IgD-negative memory B cell (primary cell): ENCODE data around the gene KCNH5. TPM values are rescaled to one million over a fixed set of nuclear protein-coding genes. Genes with fewer than 3 reads are reported as not detected.

ENCODE experiments used
- H3K27ac Mint-ChIP-seq, 3 donors: one replicate each; pipeline ENCODE4 v1.8.0; 2020 to 2022; ENCODE audit warnings: mild to moderate bottlenecking in 3 of 3, mixed read lengths in 3 of 3, moderate library complexity in 1 of 3
- H3K27me3 Mint-ChIP-seq: one replicate; pipeline ENCODE4 v1.8.0; 2021; ENCODE audit warnings: mixed read lengths
- H3K36me3 Mint-ChIP-seq: one replicate; pipeline ENCODE4 v1.8.0; 2020; ENCODE audit warnings: mild to moderate bottlenecking, mixed read lengths
- H3K4me1 Mint-ChIP-seq, 3 donors: one replicate each; pipeline ENCODE4 v1.8.0; 2020 to 2022; ENCODE audit warnings: mixed read lengths in 3 of 3, mild to moderate bottlenecking in 1 of 3
- H3K4me3 Mint-ChIP-seq, 4 donors: one replicate each; pipeline ENCODE4 v1.8.0; 2020 to 2022; ENCODE audit warnings: mild to moderate bottlenecking in 4 of 4, mixed read lengths in 4 of 4, moderate library complexity in 3 of 4
- H3K9me3 Mint-ChIP-seq, 3 donors: one replicate each; pipeline ENCODE4 v1.8.0; 2020 to 2021; ENCODE audit warnings: mixed read lengths in 3 of 3, mild to moderate bottlenecking in 1 of 3
- polyA plus RNA-seq: library from polyadenylated mRNA; unstranded; fragments of 300-500 nt; fragmentation: Illumina TruSeq; gene quantifications from one replicate; pipeline ENCODE4 v1.2.3, GENCODE V29; 2021

Gene KCNH5
- polyA plus RNA-seq, 1 donor from 2014 or later, result not detected

DNA sequence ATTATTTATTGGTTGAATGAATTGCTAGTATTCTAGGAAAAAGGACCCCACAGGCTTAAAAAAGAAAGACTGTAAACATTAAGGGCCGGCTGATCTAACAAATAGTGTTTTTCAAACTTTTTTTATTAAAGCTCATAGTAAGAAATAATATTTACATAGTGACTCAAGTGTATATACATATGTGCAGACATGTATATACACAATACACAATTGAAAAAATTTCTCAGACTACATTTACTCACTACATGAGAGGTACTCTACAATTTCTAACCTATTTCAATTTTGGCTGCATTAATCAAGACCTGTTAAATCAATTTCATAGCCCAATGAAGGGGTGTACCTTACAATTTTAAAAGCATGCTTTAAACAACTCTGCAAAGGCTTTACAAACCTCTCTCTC, 17.5 kb downstream of the KCNH5 start:
- Mint-ChIP-seq H3K27me3 (no peaks in the 10 kb centered on the region), H3K4me3 (no peak overlapping the region), H3K27ac (no peak overlapping the region), H3K9me3 (peaks cover 2 to 7% (median 2%) of the 10 kb centered on the region in 3 donors), H3K36me3 (no peaks in the 10 kb centered on the region), H3K4me1 (no peaks in the 10 kb centered on the region)

DNA sequence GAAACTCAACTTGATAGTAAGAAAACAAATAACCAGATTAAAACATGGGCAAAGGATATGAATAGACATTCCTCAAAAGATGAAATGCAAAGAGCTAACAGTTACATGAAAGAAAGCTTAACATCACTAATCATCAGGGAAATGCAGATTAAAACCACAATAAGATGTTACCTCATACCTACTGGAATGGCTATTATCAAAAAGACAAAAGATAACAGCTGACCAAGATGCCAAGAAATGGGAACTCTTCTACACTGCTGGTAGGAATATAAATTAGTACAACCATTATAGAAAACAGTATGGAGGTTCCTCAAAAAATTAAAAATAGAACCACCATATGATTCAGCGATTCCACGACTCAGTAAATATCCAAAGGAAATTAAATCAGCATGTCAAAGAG, 18.8 kb downstream of the KCNH5 start:
- Mint-ChIP-seq H3K9me3 (peaks cover 2 to 7% (median 2%) of the 10 kb centered on the region in 3 donors), H3K27me3 (no peaks in the 10 kb centered on the region), H3K4me3 (no peak overlapping the region), H3K4me1 (no peaks in the 10 kb centered on the region), H3K36me3 (no peaks in the 10 kb centered on the region), H3K27ac (no peak overlapping the region)

DNA sequence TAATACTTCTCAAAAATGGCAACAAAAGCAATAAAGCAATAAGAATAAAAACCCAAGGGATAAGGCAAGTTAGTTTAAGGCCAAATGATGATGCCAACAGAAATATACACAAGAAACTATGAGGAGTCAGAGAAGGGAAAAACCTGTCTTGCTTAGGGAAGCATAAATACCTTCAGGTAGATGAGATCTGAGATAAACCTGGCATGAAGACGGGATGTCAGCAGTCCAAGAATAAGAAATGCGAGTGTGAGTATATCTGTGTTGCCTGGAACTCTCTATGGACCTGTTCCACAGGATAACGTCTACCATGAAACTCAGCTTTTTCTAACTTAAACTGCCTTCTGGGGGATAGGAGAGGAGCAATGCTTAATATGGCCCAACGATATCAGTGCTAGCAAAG, 30.6 kb downstream of the KCNH5 start:
- H3K27me3 Mint-ChIP-seq, result no peaks in the 10 kb centered on the region
- no peak overlapping the region for H3K4me3 Mint-ChIP-seq
- H3K4me1 Mint-ChIP-seq, result no peaks in the 10 kb centered on the region
- H3K27ac Mint-ChIP-seq, result no peak overlapping the region
- peaks cover 1 to 3% (median 3%) of the 10 kb centered on the region in 3 donors for H3K9me3 Mint-ChIP-seq
- H3K36me3 Mint-ChIP-seq, result no peaks in the 10 kb centered on the region

DNA sequence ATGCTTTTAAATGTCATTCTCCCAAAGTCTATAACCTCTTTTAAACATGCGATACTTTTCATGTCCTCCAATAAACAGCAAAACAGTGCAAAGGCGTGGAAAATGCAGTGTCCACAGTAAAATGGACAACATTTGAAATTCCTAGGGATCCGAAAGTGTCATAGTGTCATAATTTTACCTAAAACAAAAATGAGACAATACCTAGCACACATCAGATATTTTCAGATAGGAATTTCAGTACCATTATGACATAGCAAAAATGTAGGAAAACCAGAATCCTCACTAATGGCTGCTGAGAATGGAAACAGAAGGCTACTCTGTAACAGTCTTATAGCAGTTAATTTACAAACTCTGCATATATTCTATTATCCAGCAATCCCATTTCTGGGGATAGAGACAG, 33.1 kb downstream of the KCNH5 start:
- H3K36me3 Mint-ChIP-seq, result no peaks in the 10 kb centered on the region
- H3K4me3 Mint-ChIP-seq, result no peak overlapping the region
- H3K4me1 Mint-ChIP-seq, result no peaks in the 10 kb centered on the region

DNA sequence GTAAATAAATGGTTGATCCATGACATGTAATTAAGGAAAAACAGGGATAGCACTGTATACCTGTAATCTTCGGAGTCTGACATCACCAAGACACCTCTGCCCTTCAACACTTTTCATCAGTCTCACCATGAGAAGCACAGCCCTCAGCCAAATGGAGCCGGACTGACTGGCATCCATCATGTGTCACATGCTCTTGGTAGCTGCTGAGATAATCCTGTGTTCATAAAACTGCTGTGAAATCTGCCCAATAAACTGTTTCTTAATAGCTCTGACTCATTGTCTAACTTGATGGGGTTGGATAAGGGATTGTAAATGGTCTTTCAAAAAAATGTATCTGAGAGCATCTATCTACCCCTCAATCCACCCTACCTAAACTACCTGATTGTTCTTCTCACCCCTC, 33.6 kb downstream of the KCNH5 start:
- no peaks in the 10 kb centered on the region for H3K4me1 Mint-ChIP-seq

More for the DNA sequence above, 33.1 kb downstream of the KCNH5 start:
- Mint-ChIP-seq H3K27me3 (no peaks in the 10 kb centered on the region), H3K9me3 (peaks cover 1 to 3% (median 3%) of the 10 kb centered on the region in 3 donors), H3K27ac (no peak overlapping the region)

DNA sequence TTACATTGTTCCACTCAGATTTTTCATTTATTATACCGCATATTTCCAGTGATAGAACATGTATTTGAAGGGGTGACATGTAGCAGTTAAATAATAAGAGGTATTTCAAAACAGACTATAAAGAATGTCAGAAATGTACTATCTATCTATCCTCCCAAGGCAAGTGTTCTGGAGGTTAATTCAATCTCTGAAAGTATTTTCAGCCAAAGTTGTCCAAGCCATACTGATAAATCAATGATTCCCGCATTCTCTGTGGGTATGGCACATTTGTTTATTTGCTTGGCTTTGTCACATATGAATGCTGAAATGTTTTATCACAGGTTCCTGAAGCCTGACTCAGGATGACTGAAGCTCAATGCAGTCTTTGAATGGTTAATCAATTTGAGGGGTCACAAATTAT, 35.8 kb downstream of the KCNH5 start:
- Mint-ChIP-seq H3K4me1 (no peaks in the 10 kb centered on the region), H3K27me3 (no peaks in the 10 kb centered on the region), H3K9me3 (peaks cover 0 to 3% (median 2%) of the 10 kb centered on the region in 3 donors)

More for the DNA sequence above, 33.6 kb downstream of the KCNH5 start:
- no peak overlapping the region for H3K27ac Mint-ChIP-seq
- H3K9me3 Mint-ChIP-seq, result peaks cover under 1 to 3% (median 3%) of the 10 kb centered on the region in 3 donors
- no peaks in the 10 kb centered on the region for H3K27me3 Mint-ChIP-seq
- H3K4me3 Mint-ChIP-seq, result no peak overlapping the region
- H3K36me3 Mint-ChIP-seq, result no peaks in the 10 kb centered on the region

DNA sequence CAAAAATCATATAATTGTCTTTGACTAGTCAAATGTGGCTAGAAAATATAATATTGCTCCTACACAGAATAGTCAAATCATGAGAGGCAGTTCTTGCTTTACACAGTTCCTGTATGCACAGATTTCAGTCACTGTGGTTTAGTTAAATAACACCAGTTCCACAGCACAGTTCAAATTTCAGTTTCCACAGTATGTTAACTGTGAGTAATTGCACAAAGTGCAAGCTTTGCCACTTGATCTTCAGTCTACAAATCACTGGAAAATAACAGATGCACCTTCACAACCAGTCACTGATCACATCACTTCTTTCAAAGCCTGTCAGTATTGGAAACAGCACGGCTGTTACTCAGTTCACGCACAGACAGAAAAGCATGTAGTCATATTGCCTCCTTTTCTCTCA, 38.7 kb downstream of the KCNH5 start:
- peak overlapping the region in 1 of 3 donors; percentile 26 for H3K27ac Mint-ChIP-seq
- no peak overlapping the region for H3K4me3 Mint-ChIP-seq
- H3K27me3 Mint-ChIP-seq, result no peaks in the 10 kb centered on the region
- no peaks in the 10 kb centered on the region for H3K36me3 Mint-ChIP-seq
- no peaks in the 10 kb centered on the region for H3K9me3 Mint-ChIP-seq
- H3K4me1 Mint-ChIP-seq, result no peaks in the 10 kb centered on the region

More for the DNA sequence above, 35.8 kb downstream of the KCNH5 start:
- Mint-ChIP-seq H3K4me3 (no peak overlapping the region), H3K36me3 (no peaks in the 10 kb centered on the region), H3K27ac (no peak overlapping the region)

DNA sequence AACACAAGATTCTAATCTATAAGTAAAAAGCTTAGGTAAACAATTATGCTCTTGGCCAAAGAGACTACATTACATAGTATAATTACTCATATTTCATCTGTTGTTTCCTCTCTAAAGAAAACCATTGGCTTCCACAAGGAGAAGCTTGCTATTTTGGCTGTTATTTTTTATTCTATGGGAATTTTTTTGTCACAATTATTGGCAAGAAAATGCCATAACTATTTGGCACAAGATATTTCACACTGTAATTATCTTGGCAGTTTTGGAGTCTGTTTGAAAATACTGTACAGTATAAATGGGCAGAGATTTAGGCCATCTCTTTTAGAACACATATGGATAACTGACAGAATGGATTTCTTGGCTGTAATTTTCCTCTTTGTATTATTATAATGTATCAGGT, 51.2 kb downstream of the KCNH5 start:
- H3K9me3 Mint-ChIP-seq, result peaks cover 2 to 18% (median 4%) of the 10 kb centered on the region in 3 donors
- peaks cover 2% of the 10 kb centered on the region for H3K36me3 Mint-ChIP-seq
- H3K27me3 Mint-ChIP-seq, result no peaks in the 10 kb centered on the region
- no peak overlapping the region for H3K27ac Mint-ChIP-seq
- no peaks in the 10 kb centered on the region for H3K4me1 Mint-ChIP-seq
- no peak overlapping the region for H3K4me3 Mint-ChIP-seq

DNA sequence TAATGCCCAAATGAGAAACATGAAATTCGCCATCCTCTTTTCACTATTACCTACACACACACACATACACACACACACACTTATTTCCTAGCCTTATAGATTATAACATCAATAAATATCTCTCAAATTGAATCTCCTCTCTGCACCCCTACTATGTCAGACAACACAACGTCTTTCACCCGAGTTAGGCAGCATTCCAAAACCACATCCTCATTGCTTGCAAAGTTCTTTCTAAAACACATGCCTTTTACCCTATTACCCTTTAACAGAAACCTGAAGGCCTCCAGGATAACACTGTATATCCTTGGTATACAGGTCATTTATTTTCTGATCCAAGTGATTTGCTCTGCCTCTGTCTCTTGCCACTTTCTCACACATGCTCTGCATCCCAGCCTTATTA, 56.3 kb downstream of the KCNH5 start:
- peaks cover 0 to 2% (median 0%) of the 10 kb centered on the region in 3 donors for H3K4me1 Mint-ChIP-seq
- H3K36me3 Mint-ChIP-seq, result peaks cover 2% of the 10 kb centered on the region
- no peaks in the 10 kb centered on the region for H3K27me3 Mint-ChIP-seq
- H3K9me3 Mint-ChIP-seq, result peaks cover 0 to 10% (median 1%) of the 10 kb centered on the region in 3 donors
- no peak overlapping the region for H3K27ac Mint-ChIP-seq
- H3K4me3 Mint-ChIP-seq, result no peak overlapping the region

DNA sequence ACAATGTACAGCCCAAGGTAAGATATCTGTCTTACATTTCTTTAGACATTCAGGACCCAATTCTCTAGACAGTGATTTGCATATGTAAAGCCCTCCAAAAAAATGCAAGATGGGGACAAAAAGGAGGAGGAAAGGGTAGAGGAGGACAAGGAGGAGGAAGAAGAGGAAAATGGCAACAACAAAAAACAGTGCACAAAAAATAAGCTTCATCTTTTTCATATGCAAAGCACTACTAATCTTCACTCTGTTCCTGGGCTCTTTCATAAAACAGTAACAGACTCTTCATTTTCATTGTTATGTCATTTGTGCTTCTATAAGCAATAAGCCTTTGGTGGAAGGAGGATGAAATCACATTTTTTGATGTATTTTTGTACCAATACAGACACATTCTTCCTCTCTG, 61.4 kb downstream of the KCNH5 start:
- Mint-ChIP-seq H3K27ac (no peak overlapping the region), H3K4me1 (peaks cover 0 to 2% (median 0%) of the 10 kb centered on the region in 3 donors), H3K27me3 (no peaks in the 10 kb centered on the region), H3K4me3 (peak overlapping the region in 1 of 4 donors; percentile 19), H3K9me3 (peaks cover 3 to 6% (median 5%) of the 10 kb centered on the region in 3 donors), H3K36me3 (no peaks in the 10 kb centered on the region)

DNA sequence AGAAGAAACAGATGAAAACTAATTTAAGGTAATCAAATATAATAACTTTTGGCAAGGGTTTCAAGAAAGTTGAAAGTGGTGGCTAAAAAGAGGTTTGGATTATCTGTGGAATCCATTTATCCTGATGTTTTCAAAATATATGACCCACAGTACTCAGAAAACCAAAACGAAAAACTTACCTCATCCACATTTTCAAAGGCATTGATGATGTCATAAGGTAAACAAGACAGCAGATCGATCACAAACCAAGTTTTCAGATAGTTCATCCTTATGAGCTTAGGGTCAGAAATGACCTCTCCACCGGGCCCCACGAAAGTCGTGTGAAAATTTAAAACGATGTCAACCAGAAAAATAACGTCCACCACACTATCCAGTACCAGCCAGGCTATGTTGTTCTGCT, 64.6 kb downstream of the KCNH5 start:
- Mint-ChIP-seq H3K4me3 (no peak overlapping the region), H3K4me1 (no peaks in the 10 kb centered on the region), H3K27ac (no peak overlapping the region), H3K36me3 (no peaks in the 10 kb centered on the region), H3K9me3 (peaks cover 0 to 6% (median 5%) of the 10 kb centered on the region in 3 donors), H3K27me3 (no peaks in the 10 kb centered on the region)

DNA sequence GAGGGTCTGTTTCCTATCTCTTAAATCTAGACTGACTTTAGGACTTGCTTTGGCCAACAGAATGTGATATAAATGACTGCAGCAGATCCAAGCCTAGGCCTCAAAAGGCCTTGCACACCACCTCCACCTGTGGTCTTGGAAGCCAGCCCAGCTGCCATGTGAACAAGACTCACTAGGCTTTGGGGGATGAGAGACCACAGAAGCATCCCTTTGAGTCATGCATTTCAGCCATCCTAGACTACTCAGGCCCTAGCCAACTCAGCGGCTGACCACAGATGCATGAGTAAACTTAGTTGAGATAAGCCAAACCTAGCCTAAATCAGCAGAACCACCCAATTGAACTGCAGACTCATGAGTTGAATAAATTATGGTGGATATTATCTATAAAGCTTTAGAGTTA, 87.7 kb downstream of the KCNH5 start:
- peaks cover 0 to 5% (median 0%) of the 10 kb centered on the region in 3 donors for H3K9me3 Mint-ChIP-seq
- no peaks in the 10 kb centered on the region for H3K4me1 Mint-ChIP-seq
- H3K36me3 Mint-ChIP-seq, result no peaks in the 10 kb centered on the region
- H3K27me3 Mint-ChIP-seq, result peaks cover 2% of the 10 kb centered on the region
- H3K27ac Mint-ChIP-seq, result no peak overlapping the region
- H3K4me3 Mint-ChIP-seq, result no peak overlapping the region

DNA sequence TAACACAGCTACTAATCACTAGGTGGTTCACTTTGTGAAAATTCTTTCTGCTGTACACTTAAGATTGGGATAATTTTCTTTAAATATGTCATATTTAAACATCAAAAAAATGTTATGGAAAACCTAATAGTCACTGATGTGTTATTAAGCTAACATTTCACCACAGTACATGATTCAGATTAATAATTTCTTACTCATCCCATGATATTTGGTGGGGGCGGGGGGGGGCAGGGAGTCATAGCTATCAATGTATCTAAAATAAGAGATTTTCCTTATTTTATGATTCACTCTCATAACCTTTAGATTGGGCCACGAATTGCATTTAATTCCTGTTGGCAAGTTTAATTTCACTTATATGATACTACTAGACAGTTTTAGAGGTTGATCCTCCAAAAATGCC, 88.8 kb downstream of the KCNH5 start:
- Mint-ChIP-seq H3K27me3 (peaks cover 2% of the 10 kb centered on the region), H3K4me3 (no peak overlapping the region), H3K27ac (no peak overlapping the region), H3K36me3 (no peaks in the 10 kb centered on the region), H3K4me1 (no peaks in the 10 kb centered on the region), H3K9me3 (peaks cover 0 to 1% (median 0%) of the 10 kb centered on the region in 3 donors)

DNA sequence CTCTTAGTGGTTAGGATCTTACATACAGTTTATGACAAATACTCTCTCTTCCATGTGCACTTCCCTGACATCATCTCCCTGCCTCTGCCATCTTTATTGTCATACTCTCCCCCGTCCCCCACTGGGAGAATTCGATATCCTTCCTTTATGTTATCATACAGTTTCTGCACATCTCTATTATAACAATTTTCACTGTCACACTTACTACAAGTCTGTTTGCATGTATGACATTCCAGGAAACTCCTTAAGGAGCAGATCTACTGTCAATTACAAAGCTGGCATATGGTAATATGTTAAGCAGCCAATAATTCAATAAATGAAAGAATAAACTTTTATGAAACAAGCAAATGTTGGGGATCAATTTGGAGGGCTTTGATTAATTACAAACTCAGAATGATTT, 91.1 kb downstream of the KCNH5 start:
- H3K9me3 Mint-ChIP-seq, result no peaks in the 10 kb centered on the region
- no peak overlapping the region for H3K27ac Mint-ChIP-seq
- H3K36me3 Mint-ChIP-seq, result no peaks in the 10 kb centered on the region
- no peak overlapping the region for H3K4me3 Mint-ChIP-seq
- peaks cover 2% of the 10 kb centered on the region for H3K27me3 Mint-ChIP-seq
- no peaks in the 10 kb centered on the region for H3K4me1 Mint-ChIP-seq

DNA sequence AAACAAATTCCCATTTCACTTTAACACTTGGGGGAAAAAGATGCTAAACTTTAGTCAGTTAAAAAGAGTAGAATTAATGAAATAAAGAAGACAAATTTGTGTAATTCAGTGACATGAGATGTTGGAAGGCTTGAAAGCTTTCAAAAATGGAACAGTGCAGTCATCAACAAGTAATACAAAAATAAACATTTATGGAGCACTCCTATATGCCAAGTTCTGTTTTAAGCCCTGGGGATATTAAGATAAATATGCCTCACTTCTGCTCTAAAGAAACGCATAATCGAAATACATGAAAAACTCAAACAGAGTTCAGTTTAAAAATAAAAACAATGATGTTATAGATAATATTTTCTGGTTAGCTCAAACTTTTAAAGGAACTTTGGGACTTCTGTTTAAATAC, 93.0 kb downstream of the KCNH5 start:
- no peaks in the 10 kb centered on the region for H3K36me3 Mint-ChIP-seq
- H3K27me3 Mint-ChIP-seq, result peaks cover 2% of the 10 kb centered on the region
- H3K9me3 Mint-ChIP-seq, result no peaks in the 10 kb centered on the region
- no peak overlapping the region for H3K4me3 Mint-ChIP-seq
- H3K4me1 Mint-ChIP-seq, result no peaks in the 10 kb centered on the region
- H3K27ac Mint-ChIP-seq, result no peak overlapping the region

DNA sequence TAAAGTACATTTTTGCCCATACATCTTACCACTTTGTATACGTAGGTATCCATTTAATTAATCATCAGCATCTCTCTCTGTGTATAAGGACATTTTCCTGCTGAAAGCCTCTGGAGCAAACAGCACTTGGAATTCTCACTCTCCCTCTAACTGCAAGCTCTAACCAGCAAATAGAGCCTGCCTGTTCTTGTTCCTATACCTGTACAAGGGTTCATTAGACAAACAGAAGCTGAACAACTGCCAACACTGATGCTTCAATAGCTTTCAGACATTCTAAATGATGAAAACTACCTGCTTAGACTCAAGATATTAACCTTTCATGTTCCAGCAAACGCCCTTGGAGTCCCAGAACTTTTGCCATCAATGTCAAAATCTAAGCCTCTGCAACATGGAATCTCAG, 98.0 kb downstream of the KCNH5 start:
- no peaks in the 10 kb centered on the region for H3K36me3 Mint-ChIP-seq
- no peak overlapping the region for H3K27ac Mint-ChIP-seq
- no peaks in the 10 kb centered on the region for H3K4me1 Mint-ChIP-seq
- no peaks in the 10 kb centered on the region for H3K27me3 Mint-ChIP-seq
- no peaks in the 10 kb centered on the region for H3K9me3 Mint-ChIP-seq
- H3K4me3 Mint-ChIP-seq, result no peak overlapping the region

DNA sequence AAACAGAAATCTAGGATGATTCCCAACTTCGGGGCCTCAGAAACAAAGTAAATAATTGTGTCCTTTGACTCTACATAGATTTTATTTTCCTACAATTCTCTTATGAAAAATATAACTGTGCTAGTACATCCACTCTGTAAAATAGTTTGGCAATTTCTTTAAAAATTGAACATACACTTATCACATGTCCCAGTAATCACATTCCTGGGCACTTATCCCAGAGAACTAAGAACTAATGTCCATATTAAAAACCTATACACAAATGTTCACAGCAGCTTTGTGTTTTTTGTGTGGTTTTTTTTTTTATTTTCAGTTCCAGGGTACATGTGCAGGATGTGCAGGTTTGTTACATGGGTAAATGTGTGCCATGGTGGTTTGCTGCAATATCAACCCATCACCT, 99.0 kb downstream of the KCNH5 start:
- H3K4me1 Mint-ChIP-seq, result no peaks in the 10 kb centered on the region
- H3K27me3 Mint-ChIP-seq, result no peaks in the 10 kb centered on the region
- no peak overlapping the region for H3K27ac Mint-ChIP-seq

More for the DNA sequence above, 99.0 kb downstream of the KCNH5 start:
- no peaks in the 10 kb centered on the region for H3K9me3 Mint-ChIP-seq
- no peak overlapping the region for H3K4me3 Mint-ChIP-seq
- no peaks in the 10 kb centered on the region for H3K36me3 Mint-ChIP-seq
